HG03460 (cell line): ENCODE results near the gene RAB22A.
"Not testable (repeated sequence)": the region's sequence is repeated elsewhere in the genome, so short reads cannot be mapped to it uniquely, and the experiment has no call there.

Experiments
- ATAC-seq: cut with Tn5 transposase; IDR thresholded peaks from one replicate; pipeline ENCODE4 v1.9.1; 2021; ENCODE audit not compliant: unreplicated experiment

The RAB22A gene

GRCh38 chr20:58407966-58408557, 98.5 kb downstream of the RAB22A start:
- ATAC-seq: peak; percentile 65

- ATAC-seq: no peak
Measured at GRCh38 chr20:58408603-58409246, 99.2 kb downstream of the RAB22A start.

DNA sequence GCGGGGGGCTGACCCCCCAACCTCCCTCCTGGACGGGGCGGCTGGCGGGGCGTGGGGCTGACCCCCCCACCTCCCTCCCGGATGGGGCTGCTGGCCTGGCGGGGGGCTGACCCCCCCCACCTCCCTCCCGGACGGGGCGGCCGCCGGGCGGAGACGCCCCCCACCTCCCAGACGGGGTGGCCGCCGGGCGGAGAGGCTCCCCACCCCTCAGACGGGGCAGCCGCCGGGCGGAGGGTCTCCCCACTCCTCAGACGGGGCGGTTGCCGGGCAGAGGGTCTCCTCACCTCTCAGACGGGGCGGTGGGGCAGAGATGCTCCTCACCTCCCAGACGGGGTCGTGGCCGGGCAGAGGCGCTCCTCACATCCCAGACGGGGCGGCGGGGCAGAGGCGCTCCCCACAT, 104.7 kb downstream of the RAB22A start:
- ATAC-seq: not testable (repeated sequence)

- ATAC-seq: not testable (repeated sequence)
Measured at GRCh38 chr20:58414786-58415185, 105.3 kb downstream of the RAB22A start.

GRCh38 chr20:58416057-58416456, 106.5 kb downstream of the RAB22A start:
- ATAC-seq: no peak

- no peak for ATAC-seq
Measured at GRCh38 chr20:58416835-58417234, 107.3 kb downstream of the RAB22A start.
